Measurements from ENCODE around the gene LAMB4. TPM values are rescaled to one million over a fixed set of nuclear protein-coding genes. Genes with fewer than 3 reads are reported as not detected.

Gene LAMB4
- total and polyA plus RNA-seq, 5 experiments from 2014 or later, result 0.27 to 1.4 TPM; not detected in 3

- Mint-ChIP-seq H3K27ac (no peak overlapping the region), H3K36me3 (no peaks in the 10 kb centered on the region)
These were observed 11.2 kb downstream of the LAMB4 start for GRCh38 chr7:108118959-108119358.

DNA sequence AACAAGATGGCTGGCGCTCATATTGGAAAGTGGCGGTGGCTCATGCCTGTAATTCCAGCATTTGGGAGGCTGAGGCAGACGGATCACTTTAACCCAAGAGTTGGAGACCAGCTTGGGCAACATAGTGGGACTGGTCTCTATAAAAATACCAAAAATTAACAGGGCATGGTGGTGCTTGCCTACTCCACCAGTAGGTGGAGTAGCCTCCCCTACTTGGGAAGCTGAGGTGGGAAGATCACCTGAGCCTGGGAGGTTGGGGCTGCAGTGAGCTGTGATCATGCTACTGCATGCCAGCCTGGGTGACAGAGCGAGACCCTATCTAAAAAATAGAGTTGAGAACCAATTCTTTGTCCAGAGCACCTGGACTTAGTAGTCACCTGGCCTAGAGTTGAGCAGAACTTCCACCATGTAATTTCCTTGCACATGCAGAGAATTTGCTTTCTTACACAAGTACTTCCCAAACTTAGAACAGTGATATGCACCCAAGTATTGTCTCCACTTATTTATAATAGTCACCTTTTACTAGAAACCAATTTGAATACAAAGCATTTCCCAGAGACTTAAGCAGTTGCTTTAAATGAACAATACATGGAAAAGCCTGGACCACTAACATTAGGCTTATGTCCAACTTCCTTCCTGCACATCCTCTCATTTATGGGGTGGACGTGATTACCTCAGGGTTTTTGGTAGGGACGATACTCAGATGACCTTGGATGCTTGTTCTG, 15.9 kb downstream of the LAMB4 start:
- H3K9me3 Mint-ChIP-seq, result no peaks in the 10 kb centered on the region
- ATAC-seq, result peak in 1 of 2 donors; percentile 27

More at GRCh38 chr7:108118959-108119358, 11.2 kb downstream of the LAMB4 start:
- no peak for ATAC-seq
- Mint-ChIP-seq H3K27me3 (no peaks in the 10 kb centered on the region), H3K4me1 (no peaks in the 10 kb centered on the region), H3K9me3 (no peaks in the 10 kb centered on the region), H3K4me3 (no peak overlapping the region)
- POLR2A ChIA-PET, result interaction anchor here (0.7 kb wide), 1 partner anchor 224 kb away, joined by 3 read pairs; no protein-coding TSS in a partner anchor
- no peak for DNase-seq

DNA sequence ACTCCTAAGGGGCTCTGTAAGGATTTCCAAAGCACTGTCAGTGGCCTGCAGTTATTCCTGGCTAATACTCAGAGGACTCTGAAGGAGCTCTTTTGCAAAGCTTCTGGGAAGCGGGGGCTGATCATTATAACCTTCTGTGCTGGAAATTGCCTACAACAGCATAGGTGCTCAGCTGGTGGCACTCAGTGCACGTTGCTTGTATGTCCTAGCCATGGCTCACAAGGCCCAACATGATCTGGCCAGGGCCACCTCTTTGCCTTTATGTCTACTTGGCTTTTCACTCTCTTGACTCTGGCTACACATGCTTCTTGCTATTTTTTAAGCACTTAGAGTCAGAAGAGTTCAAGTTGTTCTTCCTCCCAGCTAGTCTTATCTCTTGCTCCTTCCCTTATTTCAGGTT, 17.5 kb downstream of the LAMB4 start:
- no peak for DNase-seq
- H3K27me3 Mint-ChIP-seq, result no peaks in the 10 kb centered on the region
- no peaks in the 10 kb centered on the region for H3K9me3 Mint-ChIP-seq
- H3K4me1 Mint-ChIP-seq, result no peaks in the 10 kb centered on the region
- H3K27ac Mint-ChIP-seq, result no peak overlapping the region
- ATAC-seq, result no peak
- no peak overlapping the region for H3K4me3 Mint-ChIP-seq
- no peaks in the 10 kb centered on the region for H3K36me3 Mint-ChIP-seq
- POLR2A ChIA-PET, result no interaction called here

More for the DNA sequence above, 15.9 kb downstream of the LAMB4 start:
- DNase-seq, result peak in 1 of 10 donors; percentile 6
- H3K27me3 Mint-ChIP-seq, result no peaks in the 10 kb centered on the region
- H3K27ac Mint-ChIP-seq, result no peak overlapping the region
- no peak overlapping the region for H3K4me3 Mint-ChIP-seq
- POLR2A ChIA-PET, result no interaction called here
- H3K4me1 Mint-ChIP-seq, result no peaks in the 10 kb centered on the region
- H3K36me3 Mint-ChIP-seq, result no peaks in the 10 kb centered on the region

GRCh38 chr7:108109221-108109908, 20.8 kb downstream of the LAMB4 start:
- POLR2A ChIA-PET, result no interaction called here
- ATAC-seq, result no peak
- peak overlapping the region in 1 of 10 donors; percentile 14 for H3K27ac Mint-ChIP-seq
- no peaks in the 10 kb centered on the region for H3K9me3 Mint-ChIP-seq
- H3K4me3 Mint-ChIP-seq, result no peak overlapping the region
- no peaks in the 10 kb centered on the region for H3K4me1 Mint-ChIP-seq
- no peaks in the 10 kb centered on the region for H3K27me3 Mint-ChIP-seq
- no peak for DNase-seq
- H3K36me3 Mint-ChIP-seq, result no peaks in the 10 kb centered on the region

DNA sequence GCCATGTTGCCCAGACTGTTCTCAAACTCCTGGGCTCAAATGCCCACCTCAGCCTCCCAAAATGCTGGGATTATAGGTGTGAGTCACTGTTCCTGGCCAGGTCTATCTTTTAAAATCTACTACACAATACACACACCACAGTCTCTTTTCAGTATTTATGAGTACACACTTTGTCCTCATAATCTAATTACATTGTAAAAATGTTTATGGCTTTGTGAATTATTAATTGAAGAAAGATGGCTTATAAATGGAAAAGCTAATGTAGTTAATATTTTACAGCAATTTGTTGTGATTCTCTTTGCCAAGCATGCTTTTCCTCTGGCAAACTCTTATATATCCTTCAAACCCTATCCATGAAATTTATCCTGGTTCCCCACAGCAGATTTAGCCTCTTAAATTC, 22.0 kb downstream of the LAMB4 start:
- H3K36me3 Mint-ChIP-seq, result no peaks in the 10 kb centered on the region
- DNase-seq, result no peak
- H3K4me3 Mint-ChIP-seq, result no peak overlapping the region
- no peaks in the 10 kb centered on the region for H3K4me1 Mint-ChIP-seq
- H3K27me3 Mint-ChIP-seq, result no peaks in the 10 kb centered on the region
- no peak overlapping the region for H3K27ac Mint-ChIP-seq
- ATAC-seq, result no peak
- H3K9me3 Mint-ChIP-seq, result no peaks in the 10 kb centered on the region
- POLR2A ChIA-PET, result no interaction called here

DNA sequence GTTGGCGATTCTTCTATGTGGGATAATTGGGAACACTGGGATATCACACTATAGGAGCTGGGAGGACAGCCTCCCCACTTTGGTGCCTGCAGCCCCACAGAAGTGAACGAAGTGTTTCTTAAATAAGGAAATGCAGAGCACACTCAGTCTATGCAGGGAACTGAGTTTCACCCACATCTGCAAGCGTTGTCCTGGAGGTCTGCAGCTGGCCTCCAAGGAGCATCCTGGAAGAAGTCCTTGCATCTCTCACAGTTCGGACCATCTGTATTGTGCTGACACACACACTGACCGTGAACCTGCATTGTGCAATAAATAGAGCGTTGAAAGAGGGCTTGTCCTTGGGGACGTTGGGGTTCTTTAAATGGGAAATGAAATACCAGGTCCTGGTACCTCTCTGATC, 25.8 kb downstream of the LAMB4 start:
- Mint-ChIP-seq H3K4me3 (no peak overlapping the region), H3K4me1 (no peaks in the 10 kb centered on the region), H3K9me3 (no peaks in the 10 kb centered on the region), H3K27ac (no peak overlapping the region), H3K27me3 (peaks cover 0 to 2% (median 0%) of the 10 kb centered on the region in 5 donors), H3K36me3 (no peaks in the 10 kb centered on the region)
- DNase-seq, result no peak
- POLR2A ChIA-PET, result no interaction called here
- no peak for ATAC-seq

DNA sequence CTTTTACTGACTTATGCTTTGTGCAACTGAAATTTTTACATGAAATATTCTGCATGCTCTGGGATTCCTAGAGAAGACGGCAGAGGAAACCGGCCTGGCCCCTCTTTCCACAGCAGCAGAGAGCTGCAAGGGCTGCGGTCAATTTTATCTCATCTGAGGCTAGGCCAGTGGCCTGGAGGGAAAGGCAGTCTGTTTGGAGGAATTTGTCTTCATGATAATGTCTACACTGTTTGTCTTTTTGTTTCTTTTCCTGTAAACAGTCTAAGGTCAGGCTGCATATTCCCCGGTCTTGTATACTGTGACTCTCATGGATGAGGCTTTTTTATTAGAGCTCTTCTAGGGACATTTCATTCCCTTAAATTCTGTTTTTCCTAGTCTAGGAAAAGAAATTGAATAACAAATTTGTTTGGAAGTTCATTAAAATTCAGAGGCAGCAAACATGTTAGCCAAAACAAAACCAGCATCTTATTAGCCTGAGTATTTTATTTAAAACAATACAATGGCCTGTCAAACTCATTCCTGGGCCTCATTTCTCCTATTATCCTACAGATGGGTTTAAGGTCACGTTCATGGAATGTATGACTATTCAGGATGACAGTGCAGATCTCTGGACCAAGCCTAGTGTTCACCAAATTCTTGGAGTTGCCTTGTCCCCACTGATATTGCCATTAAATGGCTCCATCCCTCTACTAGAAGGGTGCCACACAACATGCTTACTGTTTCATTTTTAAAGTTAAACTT, 26.4 kb downstream of the LAMB4 start:
- no peaks in the 10 kb centered on the region for H3K4me1 Mint-ChIP-seq
- POLR2A ChIA-PET, result no interaction called here
- H3K27ac Mint-ChIP-seq, result no peak overlapping the region
- no peaks in the 10 kb centered on the region for H3K9me3 Mint-ChIP-seq
- ATAC-seq (no peak), DNase-seq (no peak)
- H3K36me3 Mint-ChIP-seq, result no peaks in the 10 kb centered on the region
- no peak overlapping the region for H3K4me3 Mint-ChIP-seq
- H3K27me3 Mint-ChIP-seq, result peaks cover 0 to 4% (median 0%) of the 10 kb centered on the region in 5 donors

GRCh38 chr7:108102671-108103312, 27.4 kb downstream of the LAMB4 start:
- ATAC-seq (no peak), DNase-seq (no peak)
- H3K4me3 Mint-ChIP-seq, result no peak overlapping the region
- POLR2A ChIA-PET, result no interaction called here
- peaks cover 0 to 4% (median 0%) of the 10 kb centered on the region in 5 donors for H3K27me3 Mint-ChIP-seq
- H3K36me3 Mint-ChIP-seq, result no peaks in the 10 kb centered on the region
- H3K27ac Mint-ChIP-seq, result no peak overlapping the region
- H3K9me3 Mint-ChIP-seq, result no peaks in the 10 kb centered on the region
- no peaks in the 10 kb centered on the region for H3K4me1 Mint-ChIP-seq

GRCh38 chr7:108101759-108102158, 28.4 kb downstream of the LAMB4 start:
- ATAC-seq (no peak), DNase-seq (no peak)
- POLR2A ChIA-PET, result no interaction called here
- Mint-ChIP-seq H3K27ac (no peak overlapping the region), H3K4me1 (no peaks in the 10 kb centered on the region), H3K27me3 (peaks cover 0 to 4% (median 0%) of the 10 kb centered on the region in 5 donors), H3K36me3 (no peaks in the 10 kb centered on the region), H3K9me3 (no peaks in the 10 kb centered on the region), H3K4me3 (no peak overlapping the region)

DNA sequence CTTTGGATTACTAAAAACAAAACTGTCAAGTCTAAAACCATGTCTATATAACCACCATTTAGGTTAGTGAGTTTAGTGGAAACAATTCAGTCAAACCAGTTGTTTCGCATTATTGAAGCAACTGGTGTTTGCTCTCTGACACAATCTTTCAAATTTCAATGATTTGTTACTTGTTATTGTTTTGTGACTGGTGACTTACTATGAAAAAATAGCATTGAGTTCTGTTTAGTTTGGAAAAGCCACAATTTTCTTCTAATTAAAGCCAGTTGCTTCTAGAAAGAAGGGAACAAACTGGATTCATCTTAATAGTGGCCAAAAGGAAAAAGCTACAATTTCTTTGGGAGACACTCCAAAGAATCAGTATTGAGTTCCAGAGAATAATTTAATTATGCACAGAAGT, 30.4 kb downstream of the LAMB4 start:
- ATAC-seq, result no peak
- Mint-ChIP-seq H3K4me1 (no peaks in the 10 kb centered on the region), H3K36me3 (no peaks in the 10 kb centered on the region), H3K27me3 (peaks cover 0 to 7% (median 1%) of the 10 kb centered on the region in 5 donors), H3K27ac (no peak overlapping the region), H3K9me3 (no peaks in the 10 kb centered on the region), H3K4me3 (no peak overlapping the region)
- POLR2A ChIA-PET, result no interaction called here
- no peak for DNase-seq

GRCh38 chr7:108097703-108098102, 32.5 kb downstream of the LAMB4 start:
- no peak overlapping the region for H3K4me3 Mint-ChIP-seq
- H3K27me3 Mint-ChIP-seq, result peaks cover 0 to 9% (median 1%) of the 10 kb centered on the region in 5 donors
- no peaks in the 10 kb centered on the region for H3K36me3 Mint-ChIP-seq
- H3K4me1 Mint-ChIP-seq, result no peaks in the 10 kb centered on the region
- no peak overlapping the region for H3K27ac Mint-ChIP-seq
- POLR2A ChIA-PET, result no interaction called here
- ATAC-seq, result no peak
- H3K9me3 Mint-ChIP-seq, result no peaks in the 10 kb centered on the region
- DNase-seq, result no peak

DNA sequence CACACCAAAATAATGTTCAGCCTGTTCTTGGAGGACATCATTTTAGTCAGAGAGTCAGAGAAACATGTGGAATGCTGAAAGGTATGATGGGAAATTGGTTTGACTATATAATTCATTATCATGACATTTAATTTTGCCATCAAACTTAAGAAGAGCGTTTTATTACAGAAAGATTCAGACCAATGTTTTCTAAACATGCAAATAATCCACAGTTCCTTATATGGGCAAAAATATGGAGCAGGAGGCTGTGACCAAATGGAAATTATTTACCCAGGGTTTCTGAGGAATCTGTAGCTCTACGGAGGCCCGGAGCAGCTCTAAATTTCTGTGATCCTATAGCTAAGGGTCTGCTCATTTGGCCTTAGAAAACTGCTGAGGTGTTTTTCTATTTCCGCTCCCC, 33.2 kb downstream of the LAMB4 start:
- POLR2A ChIA-PET, result no interaction called here
- no peak overlapping the region for H3K27ac Mint-ChIP-seq
- ATAC-seq, result no peak
- no peak for DNase-seq
- H3K36me3 Mint-ChIP-seq, result no peaks in the 10 kb centered on the region
- H3K9me3 Mint-ChIP-seq, result no peaks in the 10 kb centered on the region
- H3K4me1 Mint-ChIP-seq, result no peaks in the 10 kb centered on the region
- H3K27me3 Mint-ChIP-seq, result peaks cover 0 to 9% (median 5%) of the 10 kb centered on the region in 5 donors
- no peak overlapping the region for H3K4me3 Mint-ChIP-seq

Data from naive thymus-derived CD8-positive, alpha-beta T cell (primary cell).